Endothelial cell (in vitro differentiated cells): ENCODE results near the gene KIF3B. TPM values are rescaled to one million over a fixed set of nuclear protein-coding genes. Genes with fewer than 3 reads are reported as not detected.
"Not testable (repeated sequence)": the region's sequence is repeated elsewhere in the genome, so short reads cannot be mapped to it uniquely, and the experiment has no call there.

Source experiments
- DNase-seq: peaks from one replicate; pipeline ENCODE4 v3.0.0; 2021; ENCODE audit warnings: low spot score
- H3K27ac Mint-ChIP-seq: one replicate; pipeline ENCODE4 v1.8.0; 2021; ENCODE audit warnings: mixed read lengths, inconsistent platforms; ENCODE audit not compliant: unreplicated experiment
- H3K27me3 Mint-ChIP-seq: one replicate; pipeline ENCODE4 v1.8.0; 2021; ENCODE audit warnings: mild to moderate bottlenecking, moderate library complexity, mixed read lengths, inconsistent platforms; ENCODE audit not compliant: unreplicated experiment
- H3K36me3 Mint-ChIP-seq: one replicate; pipeline ENCODE4 v1.8.0; 2021; ENCODE audit warnings: mild to moderate bottlenecking, low read depth, mixed read lengths, inconsistent platforms; ENCODE audit not compliant: unreplicated experiment
- H3K4me1 Mint-ChIP-seq: one replicate; pipeline ENCODE4 v1.8.0; 2021; ENCODE audit warnings: mild to moderate bottlenecking, mixed read lengths, inconsistent platforms; ENCODE audit not compliant: unreplicated experiment
- H3K4me3 Mint-ChIP-seq: one replicate; pipeline ENCODE4 v1.8.0; 2021; ENCODE audit warnings: mild to moderate bottlenecking, mixed read lengths, inconsistent platforms; ENCODE audit not compliant: unreplicated experiment
- H3K9me3 Mint-ChIP-seq: one replicate; pipeline ENCODE4 v1.8.0; 2021; ENCODE audit warnings: mixed read lengths, inconsistent platforms; ENCODE audit not compliant: unreplicated experiment
- CTCF ChIP-seq: fragments of 200-600 bp; sonication (generic); IDR thresholded peaks from one replicate; pipeline ENCODE4 v1.5.0; 2021; ENCODE audit warnings: antibody characterized with exemption; ENCODE audit not compliant: unreplicated experiment
- total RNA-seq: library from RNA; stranded (reverse); fragmentation: NEBNext Ultra II Directional; extraction: Animal tissue kit (Norgen Biotek cat#: 25700); gene quantifications from one replicate; pipeline ENCODE4 v1.2.1, GENCODE V29; 2021; ENCODE audit not compliant: unreplicated experiment

KIF3B gene
- total RNA-seq, 1 donor from 2014 or later: 34.7 TPM

GRCh38 chr20:32287231-32287638 lies 9.8 kb downstream of the KIF3B start:
- Mint-ChIP-seq H3K36me3 (peaks cover 3% of the 10 kb centered on the region), H3K4me3 (no peak overlapping the region), H3K27ac (no peak overlapping the region), H3K4me1 (peaks cover 4% of the 10 kb centered on the region), H3K9me3 (no peaks in the 10 kb centered on the region), H3K27me3 (peaks cover 1% of the 10 kb centered on the region)
- TF ChIP-seq CTCF: no peak
- no peak for DNase-seq

- TF ChIP-seq CTCF: no peak
- peaks cover 1% of the 10 kb centered on the region for H3K27me3 Mint-ChIP-seq
- H3K9me3 Mint-ChIP-seq: no peaks in the 10 kb centered on the region
- no peaks in the 10 kb centered on the region for H3K36me3 Mint-ChIP-seq
- H3K4me3 Mint-ChIP-seq: no peak overlapping the region
- H3K4me1 Mint-ChIP-seq: peaks cover 4% of the 10 kb centered on the region
- DNase-seq: no peak
- H3K27ac Mint-ChIP-seq: no peak overlapping the region
Measured at GRCh38 chr20:32288225-32288849, 10.9 kb downstream of the KIF3B start.

- not testable (repeated sequence) for H3K27ac Mint-ChIP-seq, H3K9me3 Mint-ChIP-seq, H3K27me3 Mint-ChIP-seq, H3K36me3 Mint-ChIP-seq, H3K4me1 Mint-ChIP-seq, DNase-seq, H3K4me3 Mint-ChIP-seq
Measured at GRCh38 chr20:32289299-32289660, 11.8 kb downstream of the KIF3B start.

- no peak overlapping the region for H3K4me3 Mint-ChIP-seq
- H3K9me3 Mint-ChIP-seq: no peaks in the 10 kb centered on the region
- no peak overlapping the region for H3K27ac Mint-ChIP-seq
- no peak for DNase-seq
- H3K4me1 Mint-ChIP-seq: peaks cover 4% of the 10 kb centered on the region
- TF ChIP-seq CTCF: no peak
- no peaks in the 10 kb centered on the region for H3K27me3 Mint-ChIP-seq
- H3K36me3 Mint-ChIP-seq: no peaks in the 10 kb centered on the region
Measured at GRCh38 chr20:32289661-32290431, 12.4 kb downstream of the KIF3B start.

- Mint-ChIP-seq H3K4me3 (no peak overlapping the region), H3K4me1 (no peaks in the 10 kb centered on the region), H3K27me3 (no peaks in the 10 kb centered on the region), H3K36me3 (no peaks in the 10 kb centered on the region), H3K9me3 (no peaks in the 10 kb centered on the region), H3K27ac (peak overlapping the region; percentile 26)
- no peak for DNase-seq
- no peak for TF ChIP-seq CTCF
Measured at GRCh38 chr20:32291166-32291565, 13.7 kb downstream of the KIF3B start.
